WTC11 (cell line): ENCODE data around the gene PGLYRP3. TPM values are rescaled to one million over a fixed set of nuclear protein-coding genes. Genes with fewer than 3 reads are reported as not detected.

Experiments used
- MLX ChIP-seq: sonication (generic); formaldehyde crosslinking; IDR thresholded peaks from 2 replicates; pipeline ENCODE4 v1.8.1; 2023; ENCODE audit warnings: mild to moderate bottlenecking, missing genetic modification reagents, moderate library complexity
- RELA ChIP-seq: sonication (generic); formaldehyde crosslinking; IDR thresholded peaks from 2 replicates; pipeline ENCODE4 v1.8.1; 2022; ENCODE audit warnings: missing genetic modification reagents, mild to moderate bottlenecking, borderline replicate concordance
- SP1 ChIP-seq: sonication (generic); formaldehyde crosslinking; conservative IDR thresholded peaks from 2 replicates; pipeline ENCODE4 v1.8.1; 2022; ENCODE audit warnings: missing genetic modification reagents
- STAT6 ChIP-seq: sonication (generic); formaldehyde crosslinking; conservative IDR thresholded peaks from 2 replicates; pipeline ENCODE4 v1.8.1; 2023; ENCODE audit warnings: mild to moderate bottlenecking, low read depth, missing genetic modification reagents, moderate library complexity
- ZNF671 ChIP-seq: fragments of 250-450 bp; sonication (Bioruptor Pico); IDR thresholded peaks from 2 replicates; pipeline ENCODE4 v1.8.0; 2021; ENCODE audit warnings: mild to moderate bottlenecking
- total RNA-seq: library from RNA; stranded (reverse); gene quantifications from 3 replicates; pipeline ENCODE4 v1.2.3, GENCODE V29; 2021

The PGLYRP3 gene
- total RNA-seq, 1 experiment from 2014 or later = not detected

GRCh38 chr1:153248176-153248879, 64.4 kb downstream of the PGLYRP3 start (continued):
- no peak for TF ChIP-seq STAT6 (CRISPR knock-in tag)
- TF ChIP-seq MLX = no peak
- TF ChIP-seq RELA (CRISPR knock-in tag) = no peak
- no peak for TF ChIP-seq SP1 (CRISPR knock-in tag)
- TF ChIP-seq ZNF671 (CRISPR knock-in tag) = no peak

Other genes starting within 250 kb of the PGLYRP3 start
- gene SPRR2B, start 241.3 kb downstream of the PGLYRP3 start, total RNA-seq = not detected in 3 replicates
- gene SPRR2E, start 218.4 kb downstream of the PGLYRP3 start, total RNA-seq = not detected in 3 replicates
- not detected in 3 replicates for gene SPRR2F, start 199.4 kb downstream of the PGLYRP3 start, total RNA-seq
- gene SPRR2G, start 162.1 kb downstream of the PGLYRP3 start, total RNA-seq = not detected in 3 replicates
- gene LELP1, start 109.5 kb downstream of the PGLYRP3 start, total RNA-seq = not detected in 3 replicates
- not detected in 3 replicates for gene PRR9, start 95.4 kb downstream of the PGLYRP3 start, total RNA-seq
- not detected in 3 replicates for gene LORICRIN, start 53.3 kb downstream of the PGLYRP3 start, total RNA-seq
- gene PGLYRP4, start 35.9 kb upstream of the PGLYRP3 start, total RNA-seq = not detected in 3 replicates
- gene S100A9, start 44.9 kb upstream of the PGLYRP3 start, total RNA-seq = 0.33 to 0.37 TPM in 2 of 3 replicates, not detected in the other
- gene S100A12, start 62.7 kb upstream of the PGLYRP3 start, total RNA-seq = not detected in 3 replicates
- gene S100A8, start 78.1 kb upstream of the PGLYRP3 start, total RNA-seq = 1.4 TPM in 1 of 3 replicates, not detected in the others
- gene S100A7A, start 103.6 kb upstream of the PGLYRP3 start, total RNA-seq = not detected in 3 replicates
- gene S100A7, start 147.7 kb upstream of the PGLYRP3 start, total RNA-seq = not detected in 3 replicates
- 19.2 to 32.0 TPM (median 30.8 TPM) in 3 replicates for gene S100A6, start 223.0 kb upstream of the PGLYRP3 start, total RNA-seq
- gene S100A5, start 228.0 kb upstream of the PGLYRP3 start, total RNA-seq = not detected in 3 replicates
- 22.7 to 32.0 TPM (median 31.7 TPM) in 3 replicates for gene S100A4, start 232.9 kb upstream of the PGLYRP3 start, total RNA-seq
- 0.33 TPM in 1 of 3 replicates, not detected in the others for gene S100A3, start 236.3 kb upstream of the PGLYRP3 start, total RNA-seq